ENCODE data around the gene ABCA2.

Gene ABCA2

DNA sequence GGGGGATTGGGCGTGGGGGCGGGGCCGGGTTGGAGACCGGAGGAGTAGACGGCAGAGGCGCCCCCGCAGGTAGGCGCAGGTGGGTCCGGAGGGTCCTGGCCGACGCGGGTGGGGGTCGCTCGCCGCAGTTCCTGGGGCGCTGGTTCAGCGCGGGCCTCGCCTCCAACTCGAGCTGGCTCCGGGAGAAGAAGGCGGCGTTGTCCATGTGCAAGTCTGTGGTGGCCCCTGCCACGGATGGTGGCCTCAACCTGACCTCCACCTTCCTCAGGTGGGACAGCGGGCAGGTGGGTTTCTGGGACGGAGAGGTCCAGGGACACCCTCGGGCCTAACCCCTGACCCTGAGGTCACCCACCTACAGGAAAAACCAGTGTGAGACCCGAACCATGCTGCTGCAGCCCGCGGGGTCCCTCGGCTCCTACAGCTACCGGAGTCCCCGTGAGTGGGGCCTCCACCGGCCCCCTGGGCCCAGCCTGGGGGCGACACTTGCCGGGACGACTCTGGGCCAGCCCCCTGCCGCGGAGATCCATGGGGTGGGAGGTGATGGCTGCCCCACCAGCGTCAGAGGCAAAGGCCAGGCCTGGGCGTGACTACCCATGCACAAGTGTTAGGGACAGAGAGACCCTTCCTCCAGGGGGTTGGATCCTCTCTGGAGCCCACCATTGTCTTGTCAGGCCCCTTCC is 49.0 kb downstream of the ABCA2 start:
- Histone ChIP-seq H3K27ac (peak overlapping the region in 1 of 2 donors; percentile 11), H3K4me3 (no peak overlapping the region)
- DNase-seq (ENCODE audit: low spot score) = no peak
- TF ChIP-seq, protein P1, sequence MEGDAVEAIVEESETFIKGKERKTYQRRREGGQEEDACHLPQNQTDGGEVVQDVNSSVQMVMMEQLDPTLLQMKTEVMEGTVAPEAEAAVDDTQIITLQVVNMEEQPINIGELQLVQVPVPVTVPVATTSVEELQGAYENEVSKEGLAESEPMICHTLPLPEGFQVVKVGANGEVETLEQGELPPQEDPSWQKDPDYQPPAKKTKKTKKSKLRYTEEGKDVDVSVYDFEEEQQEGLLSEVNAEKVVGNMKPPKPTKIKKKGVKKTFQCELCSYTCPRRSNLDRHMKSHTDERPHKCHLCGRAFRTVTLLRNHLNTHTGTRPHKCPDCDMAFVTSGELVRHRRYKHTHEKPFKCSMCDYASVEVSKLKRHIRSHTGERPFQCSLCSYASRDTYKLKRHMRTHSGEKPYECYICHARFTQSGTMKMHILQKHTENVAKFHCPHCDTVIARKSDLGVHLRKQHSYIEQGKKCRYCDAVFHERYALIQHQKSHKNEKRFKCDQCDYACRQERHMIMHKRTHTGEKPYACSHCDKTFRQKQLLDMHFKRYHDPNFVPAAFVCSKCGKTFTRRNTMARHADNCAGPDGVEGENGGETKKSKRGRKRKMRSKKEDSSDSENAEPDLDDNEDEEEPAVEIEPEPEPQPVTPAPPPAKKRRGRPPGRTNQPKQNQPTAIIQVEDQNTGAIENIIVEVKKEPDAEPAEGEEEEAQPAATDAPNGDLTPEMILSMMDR (IDR thresholded peaks at IDR 0.05) = no peak

DNA sequence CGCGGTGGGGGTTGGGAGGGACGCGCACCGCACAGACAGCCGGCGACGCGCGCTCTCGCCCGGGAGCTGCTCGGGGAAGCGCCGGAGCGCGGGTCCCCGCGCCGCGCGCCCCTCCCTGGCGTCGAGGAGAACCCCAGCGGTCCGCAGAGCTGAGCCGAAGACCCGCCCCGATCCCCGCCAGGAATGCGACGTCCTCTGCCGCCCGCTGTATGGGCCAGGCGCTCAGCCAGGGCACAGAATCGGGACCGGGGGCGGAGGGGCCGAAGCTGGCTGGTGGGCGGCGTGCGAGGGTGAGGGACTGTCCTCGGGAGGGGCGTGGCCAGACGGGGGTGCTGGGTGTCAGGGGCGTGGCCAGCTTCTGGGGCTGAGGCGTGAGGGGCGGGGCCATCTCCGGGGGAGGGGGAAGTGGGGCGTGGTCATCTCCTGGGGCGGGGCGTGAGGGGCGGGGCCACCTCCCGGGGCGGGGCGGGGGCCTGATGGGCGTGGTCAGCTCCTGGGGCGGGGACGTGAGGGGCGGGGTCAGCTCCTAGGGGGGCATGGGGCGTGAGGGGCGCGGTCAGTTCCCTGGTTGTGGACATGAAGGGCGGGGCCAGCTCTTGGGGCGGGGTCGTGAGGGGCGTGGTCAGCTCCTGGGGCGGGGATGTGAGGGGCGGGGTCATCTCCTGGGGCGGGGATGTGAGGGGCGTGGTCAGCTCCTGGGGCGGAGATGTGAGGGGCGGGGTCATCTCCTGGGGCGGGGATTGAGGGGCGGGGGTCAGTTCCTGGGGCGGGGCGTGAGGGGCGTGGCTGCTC is 49.8 kb downstream of the ABCA2 start:
- DNase-seq (ENCODE audit: low spot score) = no peak
- Histone ChIP-seq H3K27ac (peak overlapping the region in 1 of 2 donors; percentile 27), H3K4me3 (peak overlapping the region; percentile 68)
- TF ChIP-seq, protein P1 (IDR thresholded peaks at IDR 0.05) = no peak

DNA sequence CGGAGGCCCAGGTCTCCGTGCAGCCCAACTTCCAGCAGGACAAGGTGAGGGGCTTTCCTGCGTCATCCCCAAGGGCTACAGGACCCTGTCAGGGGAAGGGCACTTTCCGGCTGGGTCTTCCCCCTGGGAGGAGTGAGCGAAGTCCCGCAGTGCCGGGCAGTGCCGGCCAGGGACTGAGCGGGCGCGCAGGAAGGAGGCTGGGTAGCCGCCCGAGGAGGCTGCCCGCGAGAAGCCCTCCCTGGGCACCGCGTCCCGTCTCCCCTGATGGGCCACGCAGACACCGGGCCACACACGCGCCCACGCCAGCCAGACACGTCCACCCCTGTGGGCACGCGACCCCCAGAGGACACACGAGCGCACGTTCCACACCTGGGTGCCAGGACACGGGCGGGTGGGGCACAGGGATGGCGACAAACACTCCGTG is 50.4 kb downstream of the ABCA2 start:
- peak overlapping the region; percentile 68 for H3K4me3 ChIP-seq
- peak overlapping the region in 1 of 2 donors; percentile 27 for H3K27ac ChIP-seq
- TF ChIP-seq, protein P1 (IDR thresholded peaks at IDR 0.05) = no peak
- DNase-seq (ENCODE audit: low spot score) = no peak

DNA sequence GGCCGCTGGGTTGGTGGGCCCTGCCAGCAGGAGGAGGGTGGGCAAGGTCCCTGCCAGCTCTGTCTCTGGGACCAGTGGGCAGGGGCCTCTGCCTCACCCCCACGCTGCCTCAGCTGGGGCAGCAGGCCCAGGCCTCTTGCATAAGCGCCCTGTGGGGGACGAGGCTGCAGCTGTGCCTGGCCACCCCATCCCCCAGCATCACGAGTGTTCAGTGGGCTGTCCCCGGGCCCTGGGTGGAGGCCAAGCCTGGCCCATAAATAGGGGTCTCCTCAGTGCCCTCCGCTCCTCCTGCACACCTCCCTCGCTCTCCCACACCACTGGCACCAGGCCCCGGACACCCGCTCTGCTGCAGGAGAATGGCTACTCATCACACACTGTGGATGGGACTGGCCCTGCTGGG is 50.8 kb downstream of the ABCA2 start, which contains the start of gene PTGDS:
TSS of gene PTGDS (plus strand) at position 282 of the 400 bp plus-strand sequence. CDS start at position 357, 75 bp downstream.
- Histone ChIP-seq H3K4me3 (peak within 1 kb of the TSS; percentile 68), H3K27ac (peak within 1 kb of the TSS in 1 of 2 donors; percentile 27)
- no peak for DNase-seq (ENCODE audit: low spot score)
- TF ChIP-seq, protein P1 (IDR thresholded peaks at IDR 0.05) = no peak

DNA sequence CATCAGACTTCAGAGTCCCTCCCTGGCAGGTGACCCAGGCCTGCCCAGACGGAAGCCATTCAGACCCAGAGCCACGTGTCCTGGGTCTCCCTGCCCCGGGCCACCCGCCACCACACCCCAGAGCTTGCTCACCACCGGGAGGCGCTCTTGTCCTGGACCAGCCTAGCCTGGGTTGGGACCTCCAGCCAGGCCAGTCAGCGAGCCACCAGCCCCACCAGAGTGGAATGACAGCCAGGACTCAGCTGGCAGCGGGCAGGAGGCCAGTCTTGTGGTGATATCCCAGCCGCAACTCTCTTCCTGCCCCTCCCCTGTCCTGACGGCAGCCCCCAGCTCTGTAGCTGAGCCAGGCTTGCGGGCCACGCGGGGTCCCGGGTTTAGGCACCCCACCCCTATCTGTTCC is 52.4 kb downstream of the ABCA2 start:
- peak overlapping the region in 1 of 2 donors; percentile 19 for H3K27ac ChIP-seq
- TF ChIP-seq, protein P1 (IDR thresholded peaks at IDR 0.05) = no peak
- no peak overlapping the region for H3K4me3 ChIP-seq
- DNase-seq (ENCODE audit: low spot score) = no peak

DNA sequence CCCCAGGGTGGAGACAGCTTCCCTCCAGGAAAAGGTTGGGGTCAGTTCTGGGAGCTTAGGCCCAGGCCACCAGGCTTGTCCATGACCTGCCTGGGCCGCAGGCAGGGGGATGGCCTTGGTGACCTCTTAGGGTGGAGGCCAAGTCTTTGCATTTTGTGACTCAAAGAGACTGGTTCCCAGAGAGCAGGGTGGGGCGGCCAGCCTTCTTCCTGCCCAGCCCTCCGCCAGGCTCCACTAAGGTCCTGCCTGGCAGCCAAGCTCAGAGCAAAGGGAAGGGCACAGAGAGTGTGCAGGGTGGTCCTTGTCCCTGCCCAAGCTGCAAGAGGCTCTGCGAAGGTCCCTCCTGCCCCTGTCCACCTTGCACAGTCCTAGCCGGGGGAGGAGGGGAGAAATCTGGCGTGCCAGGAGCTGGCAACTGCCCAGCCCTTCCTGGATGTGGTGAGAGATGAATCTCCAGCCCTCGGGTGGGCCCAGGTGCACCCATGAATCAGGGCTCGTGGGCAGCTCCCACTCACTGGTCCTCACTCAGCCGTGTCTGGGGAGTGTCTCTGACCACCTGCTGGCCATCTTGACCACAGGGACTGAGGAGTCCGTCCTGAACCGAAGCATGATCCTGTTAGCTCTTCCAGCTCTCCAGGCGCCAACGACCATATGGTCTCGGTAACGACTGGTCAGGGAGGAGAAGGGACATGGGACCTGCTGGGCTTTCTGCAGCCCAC is 53.1 kb downstream of the ABCA2 start:
- Histone ChIP-seq H3K27ac (peak overlapping the region in 1 of 2 donors; percentile 19), H3K4me3 (no peak overlapping the region)
- TF ChIP-seq, protein P1 (IDR thresholded peaks at IDR 0.05) = no peak
- DNase-seq (ENCODE audit: low spot score) = no peak
